Panc1 (cell line): ENCODE results near the gene ADPRH. TPM values are rescaled to one million over a fixed set of nuclear protein-coding genes. Genes with fewer than 3 reads are reported as not detected.

Experiments used
- ATAC-seq: fragments of 200-7000 bp; cut with Tn5 transposase; 2 replicates; pipeline ENCODE4 v1.9.1; 2020; ENCODE audit warnings: mild to moderate bottlenecking, moderate library complexity
- BruUV-seq: library from RNA; stranded (reverse); fragments of 400-500 nt; replicated peaks from 2 replicates; lab custom pipeline; 2021; lab: Mats Ljungman, UMichigan
- CTCF ChIA-PET: fragments of 300-600 bp; sonication (Branson Sonifier 250); formaldehyde crosslinking; loops from one replicate; lab custom pipeline; 2022; ENCODE audit warnings: antibody characterized with exemption; lab: Charles Lee
- POLR2A ChIA-PET: fragments of 300-600 bp; sonication (Branson Sonifier 250); formaldehyde crosslinking; loops from one replicate; lab custom pipeline; 2022; ENCODE audit warnings: antibody characterized with exemption; lab: Charles Lee
- DNase-seq: peaks from one replicate; pipeline ENCODE4 v3.0.0-alpha.2; 2010; ENCODE audit warnings: low read depth, low spot score
- H3K27ac ChIP-seq: 2 replicates; pipeline ENCODE4 v1.5.1; 2011; ENCODE audit warnings: mild to moderate bottlenecking, low read length, inconsistent platforms
- H3K27me3 ChIP-seq: fragments of 200-500 bp; sonication (Bioruptor generic); 2 replicates; pipeline ENCODE4 v1.6.0; 2014; ENCODE audit warnings: low read length, inconsistent platforms; ENCODE audit not compliant: control insufficient read depth, insufficient read depth
- H3K36me3 ChIP-seq: fragments of 200-500 bp; sonication (Bioruptor generic); 2 replicates; pipeline ENCODE4 v1.5.1; 2014; ENCODE audit warnings: inconsistent platforms, mild to moderate bottlenecking, low read length, moderate library complexity; ENCODE audit not compliant: control insufficient read depth, insufficient read depth
- H3K4me1 ChIP-seq: 2 replicates; pipeline ENCODE4 v1.5.1; 2011; ENCODE audit warnings: inconsistent platforms, mild to moderate bottlenecking, low read length, moderate library complexity; ENCODE audit not compliant: control insufficient read depth, insufficient read depth
- H3K4me3 ChIP-seq, 2 experiments: 2 replicates each; pipeline ENCODE4 v1.5.1; 2011 to 2012; ENCODE audit warnings: low read depth in 2 of 2, low read length in 2 of 2, mild to moderate bottlenecking in 2 of 2, inconsistent platforms in 1 of 2, moderate library complexity in 1 of 2
- H3K9me3 ChIP-seq: fragments of 200-500 bp; sonication (Bioruptor generic); 2 replicates; pipeline ENCODE4 v1.5.1; 2014; ENCODE audit warnings: low read depth, mild to moderate bottlenecking, inconsistent platforms, low read length, moderate library complexity; ENCODE audit not compliant: control insufficient read depth, insufficient read depth
- POLR2AphosphoS5 ChIP-seq: IDR thresholded peaks from 2 replicates; pipeline ENCODE4 v1.6.1; 2012; ENCODE audit warnings: mild to moderate bottlenecking, low read depth, low read length, moderate library complexity
- SIN3A ChIP-seq: IDR thresholded peaks from 2 replicates; pipeline ENCODE4 v1.6.1; 2012; ENCODE audit warnings: low read depth, mild to moderate bottlenecking, low read length, moderate library complexity, borderline replicate concordance; ENCODE audit not compliant: insufficient read depth
- TCF7L2 ChIP-seq: IDR thresholded peaks from 2 replicates; pipeline ENCODE4 v1.6.1; 2011; ENCODE audit warnings: mild to moderate bottlenecking, low read depth, low read length, inconsistent platforms
- in situ Hi-C: cut with HindIII; loops from 2 replicates; pipeline ENCODE4 v1.10.0; 2016; ENCODE audit warnings: low sequenced_read_pairs, low pct_unique_long_range_greater_than_20kb
- intact Hi-C: fragments of 100-400 bp; cut with micrococcal nuclease; formaldehyde crosslinking; loops from one replicate; pipeline ENCODE4 v1.10.0; 2022; ENCODE audit not compliant: unreplicated experiment
- total RNA-seq: library from RNA; stranded (reverse); gene quantifications from one replicate; pipeline ENCODE4 v1.2.1, GENCODE V29; 2021; ENCODE audit not compliant: unreplicated experiment
- TF ChIP-seq, protein P1 (sequence below): fragments of 450-650 bp; IDR thresholded peaks from 2 replicates; pipeline ENCODE4 v1.5.1; 2017; ENCODE audit warnings: mild to moderate bottlenecking
- TF ChIP-seq, protein P2 (sequence below), 2 experiments: IDR thresholded peaks; 2 replicates each; pipeline ENCODE4 v1.6.1; 2011 to 2012; ENCODE audit warnings: low read depth in 2 of 2, control low read depth in 1 of 2, low read length in 1 of 2, mild to moderate bottlenecking in 1 of 2, moderate library complexity in 1 of 2; ENCODE audit not compliant: insufficient read depth in 1 of 2

The ADPRH gene
- total RNA-seq, 1 experiment from 2014 or later: 7.8 TPM

DNA sequence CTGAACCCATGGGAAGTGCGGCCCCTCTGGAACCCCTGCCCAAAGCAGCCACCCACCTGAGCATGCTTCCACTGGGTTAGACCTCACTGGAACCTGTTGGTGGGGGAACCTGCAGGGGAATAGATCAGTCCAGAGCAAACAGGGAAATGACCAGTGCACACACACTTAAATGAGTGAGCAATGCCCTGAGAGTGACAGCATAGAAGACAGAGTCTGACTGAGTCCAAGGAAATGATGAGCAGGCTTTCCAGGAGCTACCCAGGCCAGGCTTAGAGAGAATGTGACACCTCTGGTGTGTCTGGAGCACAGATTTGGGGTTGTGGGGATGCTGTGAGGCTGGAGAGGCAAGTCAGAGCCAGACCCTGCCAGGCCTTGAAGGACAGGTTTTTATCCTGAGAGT is 46.9 kb downstream of the ADPRH start:
- no peak for TF ChIP-seq TCF7L2
- no peak for TF ChIP-seq SIN3A
- TF ChIP-seq POLR2AphosphoS5: no peak
- TF ChIP-seq, protein P1, sequence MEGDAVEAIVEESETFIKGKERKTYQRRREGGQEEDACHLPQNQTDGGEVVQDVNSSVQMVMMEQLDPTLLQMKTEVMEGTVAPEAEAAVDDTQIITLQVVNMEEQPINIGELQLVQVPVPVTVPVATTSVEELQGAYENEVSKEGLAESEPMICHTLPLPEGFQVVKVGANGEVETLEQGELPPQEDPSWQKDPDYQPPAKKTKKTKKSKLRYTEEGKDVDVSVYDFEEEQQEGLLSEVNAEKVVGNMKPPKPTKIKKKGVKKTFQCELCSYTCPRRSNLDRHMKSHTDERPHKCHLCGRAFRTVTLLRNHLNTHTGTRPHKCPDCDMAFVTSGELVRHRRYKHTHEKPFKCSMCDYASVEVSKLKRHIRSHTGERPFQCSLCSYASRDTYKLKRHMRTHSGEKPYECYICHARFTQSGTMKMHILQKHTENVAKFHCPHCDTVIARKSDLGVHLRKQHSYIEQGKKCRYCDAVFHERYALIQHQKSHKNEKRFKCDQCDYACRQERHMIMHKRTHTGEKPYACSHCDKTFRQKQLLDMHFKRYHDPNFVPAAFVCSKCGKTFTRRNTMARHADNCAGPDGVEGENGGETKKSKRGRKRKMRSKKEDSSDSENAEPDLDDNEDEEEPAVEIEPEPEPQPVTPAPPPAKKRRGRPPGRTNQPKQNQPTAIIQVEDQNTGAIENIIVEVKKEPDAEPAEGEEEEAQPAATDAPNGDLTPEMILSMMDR: no peak
- TF ChIP-seq, protein P2, sequence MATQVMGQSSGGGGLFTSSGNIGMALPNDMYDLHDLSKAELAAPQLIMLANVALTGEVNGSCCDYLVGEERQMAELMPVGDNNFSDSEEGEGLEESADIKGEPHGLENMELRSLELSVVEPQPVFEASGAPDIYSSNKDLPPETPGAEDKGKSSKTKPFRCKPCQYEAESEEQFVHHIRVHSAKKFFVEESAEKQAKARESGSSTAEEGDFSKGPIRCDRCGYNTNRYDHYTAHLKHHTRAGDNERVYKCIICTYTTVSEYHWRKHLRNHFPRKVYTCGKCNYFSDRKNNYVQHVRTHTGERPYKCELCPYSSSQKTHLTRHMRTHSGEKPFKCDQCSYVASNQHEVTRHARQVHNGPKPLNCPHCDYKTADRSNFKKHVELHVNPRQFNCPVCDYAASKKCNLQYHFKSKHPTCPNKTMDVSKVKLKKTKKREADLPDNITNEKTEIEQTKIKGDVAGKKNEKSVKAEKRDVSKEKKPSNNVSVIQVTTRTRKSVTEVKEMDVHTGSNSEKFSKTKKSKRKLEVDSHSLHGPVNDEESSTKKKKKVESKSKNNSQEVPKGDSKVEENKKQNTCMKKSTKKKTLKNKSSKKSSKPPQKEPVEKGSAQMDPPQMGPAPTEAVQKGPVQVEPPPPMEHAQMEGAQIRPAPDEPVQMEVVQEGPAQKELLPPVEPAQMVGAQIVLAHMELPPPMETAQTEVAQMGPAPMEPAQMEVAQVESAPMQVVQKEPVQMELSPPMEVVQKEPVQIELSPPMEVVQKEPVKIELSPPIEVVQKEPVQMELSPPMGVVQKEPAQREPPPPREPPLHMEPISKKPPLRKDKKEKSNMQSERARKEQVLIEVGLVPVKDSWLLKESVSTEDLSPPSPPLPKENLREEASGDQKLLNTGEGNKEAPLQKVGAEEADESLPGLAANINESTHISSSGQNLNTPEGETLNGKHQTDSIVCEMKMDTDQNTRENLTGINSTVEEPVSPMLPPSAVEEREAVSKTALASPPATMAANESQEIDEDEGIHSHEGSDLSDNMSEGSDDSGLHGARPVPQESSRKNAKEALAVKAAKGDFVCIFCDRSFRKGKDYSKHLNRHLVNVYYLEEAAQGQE (IDR thresholded peaks at IDR 0.05; ENCODE audit: insufficient read depth in 1 of 2, low read depth in 2 of 2, low read length in 1 of 2): no peak
- in situ Hi-C loops: no loop called here
- Histone ChIP-seq H3K27ac (no peak overlapping the region), H3K4me3 (no peak overlapping the region), H3K9me3 (no peaks in the 10 kb centered on the region), H3K27me3 (no peaks in the 10 kb centered on the region; the same call in 1 of the 2 replicates), H3K36me3 (no peaks in the 10 kb centered on the region), H3K4me1 (no peaks in the 10 kb centered on the region)
- ATAC-seq (no peak), DNase-seq (no peak)
- POLR2A ChIA-PET: interaction anchor here (0.7 kb wide), 1 partner anchor 149 kb away, joined by 3 read pairs; no protein-coding TSS in a partner anchor
- intact Hi-C loops: no loop called here
- CTCF ChIA-PET: no interaction called here
- no TSS peak for BruUV-seq

DNA sequence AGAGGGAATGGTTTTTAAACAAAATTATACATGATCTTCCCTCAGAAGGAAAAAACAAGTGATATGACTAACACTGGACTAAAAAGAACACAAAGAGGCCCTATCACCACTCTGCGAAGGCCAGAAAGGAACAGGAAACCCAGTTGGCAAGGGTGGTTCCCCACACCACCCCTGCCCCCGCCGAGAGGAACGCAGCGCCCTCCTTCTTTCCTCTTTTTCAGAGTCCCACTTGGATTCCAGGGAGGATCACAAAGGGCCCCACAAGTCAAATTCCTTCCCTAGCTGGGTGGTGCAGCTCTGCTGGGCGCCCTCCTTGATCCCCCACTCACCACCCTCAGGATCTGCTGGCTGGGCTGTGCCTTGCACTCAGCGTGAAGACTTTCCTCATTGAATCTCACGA is 48.2 kb downstream of the ADPRH start:
- ATAC-seq: no peak
- DNase-seq: no peak
- no peaks in the 10 kb centered on the region for H3K9me3 ChIP-seq
- H3K27ac ChIP-seq: no peak overlapping the region
- intact Hi-C loops: no loop called here
- H3K4me1 ChIP-seq: no peaks in the 10 kb centered on the region
- in situ Hi-C loops: no loop called here
- TF ChIP-seq, protein P2 (IDR thresholded peaks at IDR 0.05; ENCODE audit: insufficient read depth in 1 of 2, low read depth in 2 of 2, low read length in 1 of 2): no peak
- H3K36me3 ChIP-seq: no peaks in the 10 kb centered on the region
- BruUV-seq: no TSS peak
- POLR2A ChIA-PET: no interaction called here
- CTCF ChIA-PET: no interaction called here
- H3K4me3 ChIP-seq: no peak overlapping the region
- no peaks in the 10 kb centered on the region; the same call in 1 of the 2 replicates for H3K27me3 ChIP-seq
